Liver (tissue), 9 donors: ENCODE results near the gene IFNGR2. TPM values are rescaled to one million over a fixed set of nuclear protein-coding genes. Genes with fewer than 3 reads are reported as not detected.
A peak's percentile ranks its signal among the peaks of the same experiment; 100 is the strongest.
"Not testable (repeated sequence)": the region's sequence is repeated elsewhere in the genome, so short reads cannot be mapped to it uniquely, and the experiment has no call there.

Source experiments
- DNase-seq: peaks from one replicate; pipeline ENCODE4 v3.0.0-alpha.2; 2017; ENCODE audit warnings: low spot score
- H3K27ac ChIP-seq, 2 donors: one replicate each; pipeline ENCODE4 v1.7.0; 2013; ENCODE audit warnings: inconsistent platforms in 2 of 2, low read length in 2 of 2, control low read depth in 1 of 2, low read depth in 1 of 2, mild to moderate bottlenecking in 1 of 2
- H3K27me3 ChIP-seq, 4 donors: one replicate each; pipeline versions ENCODE4 v1.6.1 to v1.7.0; 2013; ENCODE audit warnings: low read length in 3 of 4, inconsistent platforms in 1 of 4, mild to moderate bottlenecking in 1 of 4, moderate library complexity in 1 of 4; ENCODE audit not compliant: control insufficient read depth in 4 of 4, insufficient read depth in 4 of 4
- H3K36me3 ChIP-seq, 4 donors: one replicate each; pipeline versions ENCODE4 v1.6.1 to v1.7.0; 2013; ENCODE audit warnings: low read length in 3 of 4, mild to moderate bottlenecking in 3 of 4, low read depth in 1 of 4, moderate library complexity in 1 of 4; ENCODE audit not compliant: control insufficient read depth in 4 of 4, insufficient read depth in 3 of 4
- H3K4me1 ChIP-seq, 4 donors: one replicate each; pipeline versions ENCODE4 v1.6.1 to v1.7.0; 2013; ENCODE audit warnings: low read length in 3 of 4, mild to moderate bottlenecking in 3 of 4, moderate library complexity in 1 of 4; ENCODE audit not compliant: control insufficient read depth in 4 of 4, insufficient read depth in 4 of 4
- H3K4me3 ChIP-seq, 3 donors: one replicate each; pipeline versions ENCODE4 v1.6.1 to v1.7.0; 2013; ENCODE audit warnings: low read length in 3 of 3, control low read depth in 1 of 3, low read depth in 1 of 3, mild to moderate bottlenecking in 1 of 3
- H3K9ac ChIP-seq, 2 donors: one replicate each; pipeline ENCODE4 v1.7.0; 2013; ENCODE audit warnings: low read length in 2 of 2, mild to moderate bottlenecking in 2 of 2, moderate library complexity in 2 of 2, control low read depth in 1 of 2, low read depth in 1 of 2
- H3K9me3 ChIP-seq, 4 donors: one replicate each; pipeline versions ENCODE4 v1.6.1 to v1.7.0; 2013; ENCODE audit warnings: low read length in 3 of 4; ENCODE audit not compliant: control insufficient read depth in 4 of 4
- EGR1 ChIP-seq, 2 donors: IDR thresholded peaks; 2 replicates each; pipeline ENCODE4 v1.6.1; 2016 to 2018; ENCODE audit warnings: antibody characterized with exemption in 2 of 2, low read depth in 2 of 2
- FOXA1 ChIP-seq: IDR thresholded peaks from 2 replicates; pipeline ENCODE4 v1.6.1; 2016; ENCODE audit warnings: antibody characterized with exemption
- FOXA2 ChIP-seq: IDR thresholded peaks from 2 replicates; pipeline ENCODE4 v1.6.1; 2016; ENCODE audit warnings: antibody characterized with exemption
- GABPA ChIP-seq, 2 donors: IDR thresholded peaks in 1 of 2; conservative IDR thresholded peaks in 1 of 2; 2 replicates each; pipeline ENCODE4 v1.6.1; 2016; ENCODE audit warnings: antibody characterized with exemption in 2 of 2, mild to moderate bottlenecking in 1 of 2, moderate library complexity in 1 of 2
- HNF4A ChIP-seq, 2 donors: conservative IDR thresholded peaks; 2 replicates each; pipeline ENCODE4 v1.6.1; 2016; ENCODE audit warnings: antibody characterized with exemption in 2 of 2, mild to moderate bottlenecking in 2 of 2
- HNF4G ChIP-seq: IDR thresholded peaks from 2 replicates; pipeline ENCODE4 v1.6.1; 2016; ENCODE audit warnings: antibody characterized with exemption
- JUND ChIP-seq, 2 donors: IDR thresholded peaks; 2 replicates each; pipeline ENCODE4 v1.6.1; 2016; ENCODE audit warnings: antibody characterized with exemption in 2 of 2
- NR2F2 ChIP-seq: IDR thresholded peaks from 2 replicates; pipeline ENCODE4 v1.6.1; 2016; ENCODE audit warnings: antibody characterized with exemption
- RAD21 ChIP-seq, 2 donors: IDR thresholded peaks; 2 replicates each; pipeline ENCODE4 v1.6.1; 2016; ENCODE audit warnings: antibody characterized with exemption in 2 of 2, mild to moderate bottlenecking in 2 of 2
- REST ChIP-seq: IDR thresholded peaks from 2 replicates; pipeline ENCODE4 v1.6.1; 2016; ENCODE audit warnings: antibody characterized with exemption, mild to moderate bottlenecking
- SP1 ChIP-seq: IDR thresholded peaks from 2 replicates; pipeline ENCODE4 v1.6.1; 2018; ENCODE audit warnings: antibody characterized with exemption, mild to moderate bottlenecking
- TAF1 ChIP-seq: conservative IDR thresholded peaks from 2 replicates; pipeline ENCODE4 v1.6.1; 2016; ENCODE audit warnings: antibody characterized with exemption, mild to moderate bottlenecking
- YY1 ChIP-seq: IDR thresholded peaks from 2 replicates; pipeline ENCODE4 v1.6.1; 2016; ENCODE audit warnings: antibody characterized with exemption, mild to moderate bottlenecking
- ZBTB33 ChIP-seq: IDR thresholded peaks from 2 replicates; pipeline ENCODE4 v1.6.1; 2016; ENCODE audit warnings: antibody characterized with exemption
- WGBS: extraction: QIAGEN DNeasy Blood & Tissue Kit; methylation state at CpG from one replicate; pipeline ENCODE4 v1.1.7; 2013; 5-methylcytosine and 5-hydroxymethylcytosine counted together
- polyA plus RNA-seq, 2 donors: library from polyadenylated mRNA; stranded (reverse) in 1 of 2; unstranded in 1 of 2; fragments of 200-250 nt in 1 of 2; fragments of >200 nt in 1 of 2; fragmentation: Nextera tagmentation in 1 of 2; extraction: Ambion mirVana in 1 of 2; gene quantifications; one replicate each; pipeline versions ENCODE4 v1.2.1 to v1.2.3, GENCODE V29; 2013 to 2015
- total RNA-seq, 2 donors: library from RNA; depleted of rRNA; stranded (reverse); fragments of >200 nt; gene quantifications; one replicate each; pipeline ENCODE4 v1.2.3, GENCODE V29; 2014
- TF ChIP-seq, protein P1 (sequence below): IDR thresholded peaks from 2 replicates; pipeline ENCODE4 v1.6.1; 2016; ENCODE audit warnings: antibody characterized with exemption
- TF ChIP-seq, protein P2 (sequence below): IDR thresholded peaks from 2 replicates; pipeline ENCODE4 v1.6.1; 2016; ENCODE audit warnings: antibody characterized with exemption
- donor health status: healthy.
- donor health status: healthy.
- donor health status: healthy.
- donor health status: healthy.
- donor health status: healthy.

The IFNGR2 gene
- total and polyA plus RNA-seq, 4 donors: 23.0 to 24.3 (median 23.4) TPM

DNA sequence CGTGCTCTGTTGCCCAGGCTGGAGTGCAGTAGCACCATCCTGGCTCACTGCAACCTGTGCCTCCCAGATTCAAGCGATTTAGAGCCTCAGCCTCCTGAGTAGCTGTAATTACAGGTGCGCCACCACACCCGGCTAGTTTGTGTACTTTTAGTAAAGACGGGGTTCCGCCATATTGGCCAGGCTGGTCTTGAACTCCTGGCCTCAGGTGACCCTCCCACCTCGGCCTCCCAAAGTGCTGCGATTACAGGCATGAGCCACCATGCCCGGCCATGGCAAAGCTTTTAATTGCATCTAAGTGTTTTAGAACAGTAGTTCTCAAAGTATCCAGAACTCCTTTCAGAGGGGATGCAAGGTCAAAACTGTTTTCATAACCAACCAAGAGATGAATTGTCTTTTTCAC is 25.1 kb upstream of the IFNGR2 start:
- no peaks in the 10 kb centered on the region for H3K36me3 ChIP-seq
- DNase-seq: no peak
- no peak for TF ChIP-seq HNF4G
- TF ChIP-seq NR2F2: no peak
- no peak for TF ChIP-seq RAD21 (IDR thresholded peaks at IDR 0.05)
- no peak for TF ChIP-seq REST
- TF ChIP-seq SP1: no peak
- TF ChIP-seq ZBTB33: no peak
- no peak for TF ChIP-seq HNF4A (conservative IDR thresholded peaks at IDR 0.05)
- TF ChIP-seq JUND (IDR thresholded peaks at IDR 0.05): no peak
- TF ChIP-seq, protein P1, sequence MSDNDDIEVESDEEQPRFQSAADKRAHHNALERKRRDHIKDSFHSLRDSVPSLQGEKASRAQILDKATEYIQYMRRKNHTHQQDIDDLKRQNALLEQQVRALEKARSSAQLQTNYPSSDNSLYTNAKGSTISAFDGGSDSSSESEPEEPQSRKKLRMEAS: no peak
- TF ChIP-seq, protein P2, sequence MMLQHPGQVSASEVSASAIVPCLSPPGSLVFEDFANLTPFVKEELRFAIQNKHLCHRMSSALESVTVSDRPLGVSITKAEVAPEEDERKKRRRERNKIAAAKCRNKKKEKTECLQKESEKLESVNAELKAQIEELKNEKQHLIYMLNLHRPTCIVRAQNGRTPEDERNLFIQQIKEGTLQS: no peak
- TF ChIP-seq EGR1 (IDR thresholded peaks at IDR 0.05; ENCODE audit: low read depth in 2 of 2): no peak
- TF ChIP-seq TAF1: no peak
- TF ChIP-seq FOXA1: no peak
- no peak for TF ChIP-seq YY1
- TF ChIP-seq FOXA2: no peak
- no peak for TF ChIP-seq GABPA (IDR thresholded peaks at IDR 0.05 in 1 of 2, conservative IDR thresholded peaks at IDR 0.05 in 1 of 2)
- H3K9ac ChIP-seq: no peak overlapping the region
- H3K4me1 ChIP-seq: peaks cover under 1 to 6% (median 3%) of the 10 kb centered on the region in 4 donors
- H3K4me3 ChIP-seq: no peak overlapping the region
- H3K27ac ChIP-seq: no peak overlapping the region
- H3K9me3 ChIP-seq: no peaks in the 10 kb centered on the region
- 89% methylated on average over 9 of the region's 9 CpGs for WGBS
- no peaks in the 10 kb centered on the region for H3K27me3 ChIP-seq

- not testable (repeated sequence) for H3K4me1 ChIP-seq, H3K9ac ChIP-seq, H3K9me3 ChIP-seq, H3K36me3 ChIP-seq, H3K4me3 ChIP-seq, H3K27me3 ChIP-seq, DNase-seq
- H3K27ac ChIP-seq: peak overlapping the region; percentile 55 to 78
- 87% methylated on average over 1 of the region's 1 CpG for WGBS
Measured at GRCh38 chr21:33379934-33380333, 23.3 kb upstream of the IFNGR2 start.
